GM08714 (cell line): ENCODE measurements around the gene THSD4.

ENCODE experiments used
- H3K4me3 ChIP-seq: fragments of 200-500 bp; sonication (Bioruptor generic); 2 replicates; pipeline ENCODE4 v1.5.1; 2014; ENCODE audit warnings: mild to moderate bottlenecking, low read length, inconsistent platforms
- ZNF274 ChIP-seq: IDR thresholded peaks from 2 replicates; pipeline ENCODE4 v1.6.1; 2012; ENCODE audit warnings: mild to moderate bottlenecking, low read depth, low read length

THSD4 gene

GRCh38 chr15:71529361-71529760, 414.1 kb downstream of the THSD4 start:
- TF ChIP-seq ZNF274, result no peak

DNA sequence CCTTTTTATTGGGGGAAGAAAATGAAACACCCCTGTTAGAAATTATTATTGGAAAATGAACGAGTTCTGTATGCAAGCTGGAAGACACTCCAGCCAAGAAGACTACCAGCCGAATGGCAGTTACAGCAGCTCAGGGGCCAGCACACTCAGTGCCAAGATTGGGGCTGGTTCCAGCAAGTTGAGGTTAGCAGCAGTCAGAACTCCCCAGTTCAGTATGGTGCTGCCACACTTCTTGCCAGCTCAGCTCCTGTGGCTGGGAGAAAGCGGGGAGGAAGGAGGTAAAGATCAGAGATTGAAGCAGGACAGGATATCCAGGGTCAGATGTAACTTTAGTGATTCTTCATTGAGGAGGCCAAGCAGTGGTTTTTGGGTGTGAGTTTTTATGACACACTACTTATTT, 414.8 kb downstream of the THSD4 start:
- no peak for TF ChIP-seq ZNF274
- H3K4me3 ChIP-seq, result no peak overlapping the region

More at GRCh38 chr15:71529361-71529760, 414.1 kb downstream of the THSD4 start:
- no peak overlapping the region for H3K4me3 ChIP-seq

DNA sequence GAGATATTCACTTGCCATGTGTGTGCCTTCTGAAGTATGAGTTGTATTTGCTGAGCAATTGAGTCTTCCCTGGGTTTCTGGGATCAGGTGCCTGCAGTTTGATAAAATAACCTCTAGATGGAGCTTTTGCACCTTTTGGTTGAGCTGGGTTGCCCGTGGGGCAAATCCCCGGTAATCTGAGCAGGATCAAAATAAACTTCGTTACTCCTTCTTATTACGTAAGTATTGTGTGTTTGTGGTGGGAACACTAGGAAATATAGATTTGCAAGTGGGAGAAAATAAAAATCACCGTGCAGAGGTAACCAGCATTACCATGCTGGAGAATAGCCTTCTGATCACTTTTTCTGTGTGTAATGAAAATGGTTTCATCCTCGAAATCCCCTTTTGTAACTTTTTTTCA, 417.7 kb downstream of the THSD4 start:
- TF ChIP-seq ZNF274, result no peak
- no peak overlapping the region for H3K4me3 ChIP-seq

DNA sequence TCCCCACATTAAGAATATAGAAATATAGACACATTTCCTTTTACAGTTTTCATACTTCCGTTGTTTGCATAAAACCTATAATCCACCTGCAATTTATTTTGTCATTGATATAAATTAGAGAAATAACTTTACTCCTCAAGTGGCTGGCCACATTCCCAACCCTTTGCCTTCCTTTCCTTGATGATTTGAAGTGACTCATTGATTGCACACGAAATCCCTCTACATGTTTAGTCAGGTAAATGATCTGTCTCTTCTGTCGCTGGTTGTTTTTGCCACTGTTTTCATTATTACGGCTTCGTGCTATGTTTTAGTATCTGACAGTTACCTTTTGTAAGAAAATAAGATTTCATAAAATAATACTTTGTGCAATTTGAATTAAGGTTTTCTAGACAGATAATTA, 422.9 kb downstream of the THSD4 start:
- TF ChIP-seq ZNF274, result no peak
- no peak overlapping the region for H3K4me3 ChIP-seq

DNA sequence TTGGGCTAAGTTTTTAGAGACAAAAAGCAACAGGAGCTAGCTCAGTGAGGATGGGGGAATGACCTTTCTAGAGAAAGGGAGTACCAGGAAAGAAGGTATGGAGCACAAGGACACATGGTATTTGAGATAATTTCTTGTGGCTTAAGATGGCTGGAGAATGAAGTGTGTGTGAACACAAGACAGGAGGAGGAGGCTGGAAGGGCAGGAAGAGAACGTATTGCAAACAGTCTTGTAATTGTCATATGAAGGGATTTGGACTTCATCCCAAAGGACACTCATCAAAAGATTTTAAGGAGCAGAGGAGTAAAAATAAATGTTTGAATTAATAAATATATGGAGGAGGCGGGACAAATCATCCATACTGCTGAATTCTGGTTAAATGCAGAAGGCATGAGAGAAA, 426.5 kb downstream of the THSD4 start:
- TF ChIP-seq ZNF274, result no peak
- H3K4me3 ChIP-seq, result no peak overlapping the region

- H3K4me3 ChIP-seq, result no peak overlapping the region
- TF ChIP-seq ZNF274, result no peak
Observed at GRCh38 chr15:71542836-71543235, 427.6 kb downstream of the THSD4 start.

- H3K4me3 ChIP-seq, result no peak overlapping the region
- no peak for TF ChIP-seq ZNF274
Observed at GRCh38 chr15:71543413-71543812, 428.1 kb downstream of the THSD4 start.

DNA sequence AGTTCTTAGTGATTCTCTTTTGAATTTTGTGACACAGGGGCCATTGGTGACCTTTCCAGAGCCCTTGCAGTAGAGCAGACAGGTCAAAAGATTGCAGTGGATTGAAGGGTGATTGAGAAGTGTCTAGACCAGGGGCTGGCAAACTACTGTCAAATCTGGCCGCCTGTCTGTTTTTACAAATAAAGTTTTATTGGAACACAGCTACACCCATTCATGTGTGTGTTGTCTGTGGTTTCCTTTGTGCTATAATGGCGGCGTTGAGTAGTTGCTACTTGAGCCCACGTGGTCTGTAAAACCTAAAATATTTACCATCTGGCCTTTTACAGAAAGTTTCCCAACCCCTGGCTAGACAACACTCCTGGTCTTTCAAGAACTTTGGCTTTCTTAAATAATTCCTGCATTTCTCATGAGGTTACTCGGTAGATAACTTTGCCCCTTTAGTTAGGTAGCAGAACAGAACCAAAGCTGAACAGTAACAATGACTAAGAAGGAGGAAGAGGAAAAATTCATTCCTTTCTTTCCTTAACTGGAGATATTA, 430.0 kb downstream of the THSD4 start:
- no peak overlapping the region for H3K4me3 ChIP-seq
- no peak for TF ChIP-seq ZNF274

DNA sequence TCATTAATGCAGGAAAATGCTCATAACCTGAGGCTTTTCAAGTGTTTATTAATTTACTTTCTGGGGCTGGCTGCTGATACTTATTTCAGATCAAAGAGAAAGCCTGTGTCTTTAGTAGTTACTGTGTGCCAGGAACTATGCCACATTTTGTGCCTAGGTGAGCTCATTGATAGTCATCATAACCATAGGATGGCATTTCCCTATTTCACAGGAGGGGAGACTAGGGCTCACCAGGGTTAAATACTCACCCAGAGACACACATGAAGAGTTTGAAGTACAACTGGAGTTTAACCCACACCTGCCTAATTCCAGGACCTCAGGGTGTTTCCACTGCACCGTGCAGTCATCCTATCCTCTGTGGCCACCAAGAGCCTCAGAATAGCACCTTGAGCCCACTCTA, 430.7 kb downstream of the THSD4 start:
- no peak overlapping the region for H3K4me3 ChIP-seq
- TF ChIP-seq ZNF274, result no peak

- no peak overlapping the region for H3K4me3 ChIP-seq
- TF ChIP-seq ZNF274, result no peak
Observed at GRCh38 chr15:71547011-71547410, 431.7 kb downstream of the THSD4 start.

DNA sequence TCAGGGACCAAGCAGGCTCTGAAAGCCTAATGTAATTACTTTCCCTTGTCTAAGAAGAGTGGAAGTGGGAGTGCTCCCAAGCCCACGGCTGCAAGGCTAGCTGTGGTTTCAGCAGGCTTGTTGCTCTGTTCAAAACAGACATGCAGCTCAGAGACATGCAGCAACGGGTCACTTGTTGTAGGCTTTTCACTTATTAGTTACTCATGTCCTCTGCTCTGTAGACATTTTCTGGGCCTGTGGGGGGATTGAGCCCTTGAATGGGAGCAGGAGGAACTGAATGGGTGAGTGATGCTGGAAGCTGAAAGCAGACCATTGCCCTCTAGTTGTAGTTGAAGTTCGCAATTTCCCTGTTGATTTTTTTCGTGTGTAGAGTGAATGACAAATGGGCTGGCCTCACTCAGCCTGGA, 433.1 kb downstream of the THSD4 start:
- no peak for TF ChIP-seq ZNF274
- H3K4me3 ChIP-seq, result no peak overlapping the region

DNA sequence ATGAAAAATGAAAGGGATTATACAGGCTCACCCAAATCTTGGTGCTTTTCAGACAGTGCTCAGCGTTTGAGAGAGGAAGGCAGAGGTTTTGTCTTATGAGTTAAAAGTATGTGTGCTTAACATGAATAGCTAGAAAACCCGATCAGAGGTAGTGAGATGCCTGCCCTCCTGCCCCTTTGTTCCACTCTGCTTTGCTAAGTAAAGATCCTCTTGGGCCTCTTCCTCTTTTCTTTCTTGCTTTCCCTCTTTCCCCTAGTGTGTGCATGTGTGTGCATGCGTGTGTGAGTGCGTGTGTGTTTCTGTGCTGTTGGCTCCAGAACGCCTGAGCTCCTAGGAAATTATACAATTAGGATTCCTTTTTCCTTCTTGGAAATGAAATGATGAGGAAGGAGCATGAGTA, 433.8 kb downstream of the THSD4 start:
- no peak overlapping the region for H3K4me3 ChIP-seq
- no peak for TF ChIP-seq ZNF274

DNA sequence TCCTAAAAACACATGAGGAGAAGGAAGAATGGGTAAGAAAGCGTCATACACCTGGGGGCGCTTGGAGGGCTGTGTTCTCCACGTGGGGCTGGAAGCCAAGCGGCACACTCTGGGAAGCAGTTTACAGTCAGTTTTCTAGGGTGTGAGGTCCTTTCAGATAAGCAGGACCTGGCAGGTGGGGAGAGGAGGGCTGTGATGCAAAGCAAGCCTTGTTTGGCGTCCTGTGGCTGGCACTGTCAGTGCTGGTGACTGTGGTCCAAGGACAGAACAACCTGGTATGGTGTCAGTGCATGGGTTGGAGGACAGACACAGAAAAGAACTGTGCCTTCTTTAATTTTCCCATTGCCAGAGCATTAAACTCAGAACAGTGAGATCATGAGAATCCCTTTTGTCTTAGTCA, 434.4 kb downstream of the THSD4 start:
- no peak overlapping the region for H3K4me3 ChIP-seq
- no peak for TF ChIP-seq ZNF274

- no peak overlapping the region for H3K4me3 ChIP-seq
- TF ChIP-seq ZNF274, result no peak
Observed at GRCh38 chr15:71551566-71551965, 436.3 kb downstream of the THSD4 start.

GRCh38 chr15:71559098-71559497, 443.8 kb downstream of the THSD4 start:
- TF ChIP-seq ZNF274, result no peak
- H3K4me3 ChIP-seq, result no peak overlapping the region

DNA sequence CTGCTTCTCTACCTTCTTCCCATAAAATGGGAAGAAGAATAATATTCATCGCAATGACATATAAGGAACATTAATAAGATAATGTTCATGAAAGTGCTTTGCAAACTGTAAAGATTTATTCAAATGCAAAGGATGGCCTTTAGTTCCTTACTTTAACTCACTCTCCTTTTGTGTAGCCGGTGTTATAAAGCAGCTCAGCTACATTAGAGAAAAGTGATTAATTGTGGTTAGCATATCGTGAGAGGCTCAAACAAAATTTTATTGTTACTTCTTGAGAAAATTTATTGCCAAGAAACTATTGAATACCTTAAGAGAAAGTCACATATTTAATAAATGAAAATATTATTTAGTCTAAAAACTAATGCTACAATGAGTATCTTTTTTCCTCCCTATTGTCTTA, 444.3 kb downstream of the THSD4 start:
- no peak for TF ChIP-seq ZNF274
- no peak overlapping the region for H3K4me3 ChIP-seq
